Adipocyte (in vitro differentiated cells): ENCODE data around the gene MED7.

Experiments used
- DNase-seq: peaks from one replicate; pipeline ENCODE4 v3.0.0-alpha.2; 2015; ENCODE audit warnings: low read depth
- H3K27me3 ChIP-seq: replicated peaks from 2 replicates; pipeline ENCODE4 v1.7.0; 2013; ENCODE audit warnings: mild to moderate bottlenecking, low read length, moderate library complexity; ENCODE audit not compliant: control insufficient read depth, insufficient read depth
- H3K36me3 ChIP-seq: 2 replicates; pipeline ENCODE4 v1.7.0; 2013; ENCODE audit warnings: low read length, mild to moderate bottlenecking, moderate library complexity; ENCODE audit not compliant: control insufficient read depth, insufficient read depth, severe bottlenecking
- H3K4me1 ChIP-seq: 2 replicates; pipeline ENCODE4 v1.7.0; 2013; ENCODE audit warnings: mild to moderate bottlenecking, low read length, moderate library complexity; ENCODE audit not compliant: control insufficient read depth, insufficient read depth
- H3K4me3 ChIP-seq: 2 replicates; pipeline ENCODE4 v1.7.0; 2013; ENCODE audit warnings: mild to moderate bottlenecking, low read length, moderate library complexity
- H3K9ac ChIP-seq: 2 replicates; pipeline ENCODE4 v1.7.0; 2013; ENCODE audit warnings: mild to moderate bottlenecking, low read length, moderate library complexity
- H3K9me3 ChIP-seq: 2 replicates; pipeline ENCODE4 v1.7.0; 2013; ENCODE audit warnings: mild to moderate bottlenecking, low read length, moderate library complexity; ENCODE audit not compliant: control insufficient read depth

Gene MED7

GRCh38 chr5:157160001-157160400 lies 17.3 kb upstream of the MED7 start:
- Histone ChIP-seq H3K9me3 (peaks cover 7% of the 10 kb centered on the region), H3K4me1 (no peaks in the 10 kb centered on the region)
- DNase-seq: no peak

GRCh38 chr5:157159209-157159751 lies 16.6 kb upstream of the MED7 start:
- Histone ChIP-seq H3K27me3 (peaks cover 14% of the 10 kb centered on the region), H3K4me3 (no peak overlapping the region), H3K9me3 (peaks cover 9% of the 10 kb centered on the region), H3K36me3 (no peaks in the 10 kb centered on the region), H3K9ac (no peak overlapping the region), H3K4me1 (no peaks in the 10 kb centered on the region)
- DNase-seq: no peak

More at GRCh38 chr5:157160001-157160400, 17.3 kb upstream of the MED7 start:
- H3K9ac ChIP-seq: no peak overlapping the region
- H3K4me3 ChIP-seq: no peak overlapping the region
- H3K27me3 ChIP-seq: peaks cover 14% of the 10 kb centered on the region
- H3K36me3 ChIP-seq: no peaks in the 10 kb centered on the region

- H3K27me3 ChIP-seq: peaks cover 6% of the 10 kb centered on the region
Observed at GRCh38 chr5:157157293-157157891, 14.7 kb upstream of the MED7 start.

GRCh38 chr5:157155297-157155696 lies 12.6 kb upstream of the MED7 start:
- peaks cover 3% of the 10 kb centered on the region for H3K27me3 ChIP-seq
- peaks cover 9% of the 10 kb centered on the region for H3K9me3 ChIP-seq
- H3K4me3 ChIP-seq: no peak overlapping the region
- no peaks in the 10 kb centered on the region for H3K4me1 ChIP-seq
- no peaks in the 10 kb centered on the region for H3K36me3 ChIP-seq
- no peak overlapping the region for H3K9ac ChIP-seq
- DNase-seq: no peak

More at GRCh38 chr5:157157293-157157891, 14.7 kb upstream of the MED7 start:
- Histone ChIP-seq H3K9me3 (peaks cover 9% of the 10 kb centered on the region), H3K36me3 (no peaks in the 10 kb centered on the region), H3K9ac (no peak overlapping the region), H3K4me3 (no peak overlapping the region), H3K4me1 (no peaks in the 10 kb centered on the region)
- no peak for DNase-seq

GRCh38 chr5:157150995-157151394 lies 8.3 kb upstream of the MED7 start:
- H3K9ac ChIP-seq: no peak overlapping the region
- H3K9me3 ChIP-seq: peaks cover 9% of the 10 kb centered on the region

GRCh38 chr5:157148734-157149615 lies 6.3 kb upstream of the MED7 start:
- Histone ChIP-seq H3K4me3 (no peak overlapping the region), H3K36me3 (no peaks in the 10 kb centered on the region), H3K9me3 (no peaks in the 10 kb centered on the region), H3K9ac (no peak overlapping the region), H3K4me1 (peaks cover under 1% of the 10 kb centered on the region), H3K27me3 (peaks cover 3% of the 10 kb centered on the region)
- peak; percentile 90 for DNase-seq

More at GRCh38 chr5:157150995-157151394, 8.3 kb upstream of the MED7 start:
- Histone ChIP-seq H3K27me3 (peaks cover 3% of the 10 kb centered on the region), H3K4me3 (no peak overlapping the region), H3K4me1 (no peaks in the 10 kb centered on the region), H3K36me3 (no peaks in the 10 kb centered on the region)
- DNase-seq: no peak

GRCh38 chr5:157143127-157143971 lies 684 bp upstream of the MED7 start:
- DNase-seq: peak; percentile 55
- Histone ChIP-seq H3K27me3 (no peaks in the 10 kb centered on the region), H3K9me3 (no peaks in the 10 kb centered on the region), H3K4me1 (peaks cover 11% of the 10 kb centered on the region), H3K9ac (peak overlapping the region; percentile 97), H3K4me3 (peak overlapping the region; percentile 97), H3K36me3 (peaks cover 10% of the 10 kb centered on the region)

GRCh38 chr5:157137691-157138090 lies 5.0 kb downstream of the MED7 start:
- Histone ChIP-seq H3K4me1 (peaks cover 15% of the 10 kb centered on the region), H3K4me3 (no peak overlapping the region), H3K9ac (no peak overlapping the region), H3K27me3 (no peaks in the 10 kb centered on the region), H3K36me3 (peaks cover 23% of the 10 kb centered on the region), H3K9me3 (no peaks in the 10 kb centered on the region)
- peak; percentile 13 for DNase-seq

GRCh38 chr5:157132281-157132612 lies 10.4 kb downstream of the MED7 start:
- no peak overlapping the region for H3K4me3 ChIP-seq
- H3K36me3 ChIP-seq: peaks cover 2% of the 10 kb centered on the region
- H3K9me3 ChIP-seq: no peaks in the 10 kb centered on the region
- H3K4me1 ChIP-seq: peaks cover 8% of the 10 kb centered on the region
- no peak for DNase-seq
- H3K9ac ChIP-seq: no peak overlapping the region
- no peaks in the 10 kb centered on the region for H3K27me3 ChIP-seq

GRCh38 chr5:157130925-157131324 lies 11.7 kb downstream of the MED7 start:
- Histone ChIP-seq H3K9me3 (no peaks in the 10 kb centered on the region), H3K4me1 (peaks cover 8% of the 10 kb centered on the region), H3K9ac (no peak overlapping the region), H3K36me3 (no peaks in the 10 kb centered on the region), H3K27me3 (no peaks in the 10 kb centered on the region), H3K4me3 (no peak overlapping the region)
- no peak for DNase-seq

GRCh38 chr5:157121709-157122108 lies 21.0 kb downstream of the MED7 start:
- Histone ChIP-seq H3K9me3 (peaks cover 19% of the 10 kb centered on the region), H3K4me3 (no peak overlapping the region), H3K9ac (no peak overlapping the region), H3K27me3 (no peaks in the 10 kb centered on the region), H3K36me3 (no peaks in the 10 kb centered on the region), H3K4me1 (no peaks in the 10 kb centered on the region)
- DNase-seq: no peak
